DMS79 (cell line): ENCODE results near the gene RANBP1.
A peak's percentile ranks its signal among the peaks of the same experiment; 100 is the strongest.
"Not testable (repeated sequence)": the region's sequence is repeated elsewhere in the genome, so short reads cannot be mapped to it uniquely, and the experiment has no call there.

Source experiments
- DNase-seq: peaks from one replicate; lab custom pipeline; 2025; lab: John Stamatoyannopoulos, UW

Gene RANBP1

GRCh38 chr22:20115691-20116375 is at the start of gene RANBP1:
RANBP1 (plus strand) TSS chr22:20116104; CDS start chr22:20116185, 81 bp downstream.
- no peak for DNase-seq

GRCh38 chr22:20066617-20067383 is 49.1 kb upstream of the RANBP1 start:
- no peak for DNase-seq

GRCh38 chr22:20067384-20067682 is 48.6 kb upstream of the RANBP1 start:
- not testable (repeated sequence) for DNase-seq

GRCh38 chr22:20068640-20069039 is 47.3 kb upstream of the RANBP1 start:
- DNase-seq, result no peak

DNA sequence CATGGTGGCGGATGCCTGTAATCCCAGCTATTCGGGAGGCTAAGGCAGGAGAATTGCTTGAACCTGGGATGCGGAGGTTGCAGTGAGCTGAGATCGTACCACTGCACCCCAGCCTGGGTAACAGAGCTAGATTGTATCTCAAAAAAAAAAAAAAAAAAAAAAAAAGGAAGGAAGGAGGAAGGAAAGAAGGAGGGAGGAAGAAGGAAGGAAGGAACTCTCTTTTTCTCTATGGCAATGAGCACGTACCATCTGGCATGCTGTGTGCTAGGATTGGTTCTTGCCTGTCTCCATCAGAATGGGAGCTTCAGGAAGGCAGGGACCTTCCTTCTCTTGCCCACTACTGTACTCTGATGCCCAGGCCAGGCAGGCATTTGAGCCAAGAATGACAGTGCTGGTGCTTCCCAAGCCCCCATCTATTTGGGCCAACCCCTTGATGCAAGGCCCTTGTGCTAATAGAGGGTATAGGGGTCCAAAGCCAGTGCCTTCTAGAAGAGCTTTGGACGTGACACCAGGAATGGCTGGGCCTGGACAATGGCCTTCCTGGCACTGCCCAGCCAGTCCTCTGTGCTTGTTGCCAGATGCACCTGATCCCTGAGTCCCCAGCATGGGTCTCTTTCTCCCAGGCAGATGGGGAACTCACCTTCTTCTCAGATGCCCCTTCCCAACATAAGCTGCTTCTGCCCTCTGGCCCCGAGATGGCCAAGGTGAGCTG is 46.4 kb upstream of the RANBP1 start:
- no peak for DNase-seq

GRCh38 chr22:20071524-20071972 is 44.4 kb upstream of the RANBP1 start:
- DNase-seq, result no peak

GRCh38 chr22:20076627-20077172 is 39.2 kb upstream of the RANBP1 start:
- DNase-seq, result no peak

DNA sequence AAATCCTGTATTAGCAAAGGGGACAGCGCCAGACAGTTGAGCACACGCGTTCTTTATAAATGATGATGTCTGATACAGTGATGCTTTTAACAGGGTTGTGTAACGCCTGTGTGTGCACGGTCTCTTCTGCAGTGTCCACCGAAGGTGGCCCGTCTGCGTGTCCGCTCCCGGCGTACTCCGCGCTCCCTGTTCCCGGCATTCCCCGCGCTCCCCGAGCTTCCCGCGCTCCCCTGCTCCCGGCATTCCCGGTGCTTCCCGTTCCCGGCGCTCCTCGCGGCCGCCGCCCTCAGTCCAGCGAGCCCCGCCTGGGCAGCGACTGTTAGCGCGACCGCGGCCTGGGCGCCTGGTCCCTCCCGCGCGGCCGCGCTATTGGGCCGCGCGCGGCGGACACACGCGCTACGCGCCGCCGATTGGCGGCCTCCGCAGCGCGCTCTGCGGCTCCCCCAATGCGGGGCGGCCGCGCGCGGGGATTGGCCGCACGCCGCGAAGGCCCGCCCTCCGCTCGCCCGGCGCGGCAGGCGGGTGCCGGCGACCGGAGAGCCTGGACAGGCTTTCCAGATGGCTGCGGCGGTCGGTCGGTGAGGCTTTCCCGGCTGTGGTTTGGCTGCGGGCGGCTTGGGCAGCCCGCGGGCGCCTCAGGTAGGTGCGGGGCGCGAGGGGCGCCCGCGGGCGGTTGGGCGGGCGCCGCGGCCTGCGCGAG is 36.0 kb upstream of the RANBP1 start, which contains the start of gene DGCR8:
DGCR8 (plus strand) TSS at position 497 of the 700 bp plus-strand sequence. CDS start 5,723 bp downstream, outside the sequence.
- peak; percentile 54 for DNase-seq

GRCh38 chr22:20080445-20080775 is 35.5 kb upstream of the RANBP1 start:
- no peak for DNase-seq

GRCh38 chr22:20080776-20081654 is 34.9 kb upstream of the RANBP1 start:
- no peak for DNase-seq

DNA sequence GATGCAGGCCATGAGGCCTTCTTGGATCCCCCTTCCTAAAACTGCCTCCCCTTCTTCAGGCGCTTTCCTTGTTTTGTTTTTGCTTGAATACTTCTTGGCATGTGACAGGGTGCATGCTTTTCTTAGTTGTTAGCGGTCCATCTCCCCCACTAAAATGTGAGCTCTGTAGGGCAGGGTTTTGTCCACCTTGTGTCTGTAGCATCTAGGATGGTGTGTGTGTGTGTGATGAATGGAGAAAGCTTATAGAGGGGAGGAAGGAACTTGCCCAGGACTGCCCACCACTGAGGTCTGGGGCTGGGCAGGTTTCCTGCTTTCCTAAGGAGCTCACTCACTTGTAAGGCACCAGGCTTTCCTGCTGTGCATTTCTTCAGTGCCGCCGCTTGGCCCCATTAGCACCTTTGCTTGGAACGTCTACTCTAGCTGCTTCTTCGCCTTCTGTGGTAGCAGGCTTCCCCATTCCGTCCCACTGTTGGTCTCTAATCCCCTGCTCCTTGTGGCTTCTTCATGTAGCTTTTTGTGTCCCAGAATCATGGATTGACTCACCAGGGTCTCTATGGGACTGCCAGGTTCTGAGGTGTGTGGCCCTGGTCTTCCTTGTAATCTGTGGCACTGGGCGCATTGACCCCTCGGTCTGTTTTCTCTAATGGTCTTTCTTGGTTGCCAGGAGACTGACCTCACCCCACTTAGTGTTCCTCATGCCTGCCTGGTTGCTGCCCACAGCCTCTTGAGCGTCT is 32.6 kb upstream of the RANBP1 start:
- no peak for DNase-seq

GRCh38 chr22:20083891-20084546 is 31.9 kb upstream of the RANBP1 start:
- DNase-seq, result no peak

DNA sequence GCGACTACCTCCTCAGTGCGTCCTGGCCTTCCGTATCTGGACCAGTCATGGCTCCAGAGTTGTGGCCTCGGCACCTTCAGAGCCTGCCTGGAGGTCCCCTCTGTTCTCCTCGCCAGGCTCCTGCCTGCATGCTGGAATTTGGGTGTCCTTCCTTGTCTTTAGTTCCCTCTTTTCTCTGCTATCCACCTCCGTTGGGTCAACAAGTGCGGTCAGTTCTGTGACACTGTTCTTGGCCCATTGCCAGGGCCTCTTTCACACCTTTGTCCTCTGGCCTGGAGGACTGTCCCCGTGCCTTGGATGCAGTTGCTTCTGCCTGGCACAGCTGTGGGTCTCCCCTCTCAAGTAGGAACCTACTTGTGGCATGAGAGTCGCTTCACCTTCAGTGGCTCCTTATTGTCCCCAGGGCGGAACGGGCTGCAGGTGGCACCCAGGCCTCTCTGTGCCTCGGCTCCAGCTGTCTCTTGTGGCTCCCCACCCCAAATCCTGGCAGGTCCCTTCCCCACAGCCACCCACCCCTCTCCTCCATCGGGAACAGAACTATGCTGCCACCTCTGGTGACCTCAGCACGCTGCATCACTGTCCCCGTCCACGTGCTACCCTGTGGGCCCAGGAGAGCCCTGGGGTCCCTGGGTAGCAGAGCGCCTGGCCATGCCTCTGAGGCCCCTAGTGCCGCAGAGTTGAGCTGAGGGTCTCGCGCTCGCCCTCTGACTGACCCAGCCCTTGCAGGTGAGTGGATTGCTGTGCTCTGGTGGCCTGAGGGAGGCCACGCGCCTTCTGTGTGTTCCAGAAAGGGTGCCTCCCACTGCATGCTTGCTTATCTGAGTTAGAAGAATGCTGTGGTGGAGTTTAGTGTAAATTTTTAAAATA is 31.1 kb upstream of the RANBP1 start:
- no peak for DNase-seq

DNA sequence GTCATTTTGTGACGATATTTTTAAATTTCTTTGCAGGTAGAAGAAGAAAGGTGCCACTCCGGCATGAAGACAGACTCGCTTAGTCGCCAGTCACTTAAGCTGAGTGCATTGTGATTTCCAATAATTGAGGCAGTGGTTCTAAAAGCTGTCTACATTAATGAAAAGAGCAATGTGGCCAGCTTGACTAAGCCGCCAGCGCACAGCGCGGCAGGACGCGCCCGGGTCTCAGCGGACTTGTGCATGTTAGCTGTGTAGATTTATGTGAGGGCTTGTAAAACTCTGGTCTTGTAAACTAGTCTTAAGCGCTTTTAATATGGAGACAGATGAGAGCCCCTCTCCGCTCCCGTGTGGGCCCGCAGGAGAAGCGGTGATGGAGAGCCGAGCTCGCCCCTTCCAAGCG is 30.3 kb upstream of the RANBP1 start:
- no peak for DNase-seq

- no peak for DNase-seq
Observed at GRCh38 chr22:20086101-20086599, 29.8 kb upstream of the RANBP1 start.

- no peak for DNase-seq
Observed at GRCh38 chr22:20086763-20087162, 29.1 kb upstream of the RANBP1 start.

- DNase-seq, result no peak
Observed at GRCh38 chr22:20087319-20088262, 28.3 kb upstream of the RANBP1 start.
